Stimulated activated CD4-positive, alpha-beta T cell treated with anti-CD3 and anti-CD28 coated beads, Interleukin-4, amount 100 ng/mL, for 24 hours (primary cell): Measurements from ENCODE around the gene PLCB1.

ENCODE experiments used
- DNase-seq: peaks from one replicate; pipeline ENCODE4 v3.0.0-alpha.2; 2020

Gene PLCB1

GRCh38 chr20:8129211-8129976 is 2.7 kb upstream of the PLCB1 start:
- DNase-seq: no peak

GRCh38 chr20:8130840-8131526 is 1.1 kb upstream of the PLCB1 start:
- DNase-seq: no peak

GRCh38 chr20:8132484-8133309 is 631 bp downstream of the PLCB1 start:
- DNase-seq: no peak

GRCh38 chr20:8133310-8133768 is 1.3 kb downstream of the PLCB1 start:
- no peak for DNase-seq

GRCh38 chr20:8133851-8134451 is 1.9 kb downstream of the PLCB1 start:
- no peak for DNase-seq

- DNase-seq: no peak
Observed at GRCh38 chr20:8139899-8140298, 7.8 kb downstream of the PLCB1 start.

- no peak for DNase-seq
Observed at GRCh38 chr20:8143474-8143873, 11.4 kb downstream of the PLCB1 start.

- DNase-seq: no peak
Observed at GRCh38 chr20:8144282-8145245, 12.5 kb downstream of the PLCB1 start.

GRCh38 chr20:8145246-8146168 is 13.4 kb downstream of the PLCB1 start:
- no peak for DNase-seq

- no peak for DNase-seq
Observed at GRCh38 chr20:8147476-8147875, 15.4 kb downstream of the PLCB1 start.

GRCh38 chr20:8148501-8148900 is 16.4 kb downstream of the PLCB1 start:
- no peak for DNase-seq

- DNase-seq: no peak
Observed at GRCh38 chr20:8150591-8150990, 18.5 kb downstream of the PLCB1 start.

- no peak for DNase-seq
Observed at GRCh38 chr20:8151372-8151771, 19.3 kb downstream of the PLCB1 start.

GRCh38 chr20:8152183-8152582 is 20.1 kb downstream of the PLCB1 start:
- DNase-seq: no peak

- DNase-seq: no peak
Observed at GRCh38 chr20:8152847-8153246, 20.8 kb downstream of the PLCB1 start.

GRCh38 chr20:8153281-8153908 is 21.3 kb downstream of the PLCB1 start:
- DNase-seq: no peak

GRCh38 chr20:8154638-8155037 is 22.6 kb downstream of the PLCB1 start:
- DNase-seq: no peak

- DNase-seq: no peak
Observed at GRCh38 chr20:8155229-8155628, 23.2 kb downstream of the PLCB1 start.

- no peak for DNase-seq
Observed at GRCh38 chr20:8155812-8156211, 23.7 kb downstream of the PLCB1 start.
